GM21786 (cell line): ENCODE results near the gene CPSF7.
"Not testable (repeated sequence)": the region's sequence is repeated elsewhere in the genome, so short reads cannot be mapped to it uniquely, and the experiment has no call there.

Experiments used
- ATAC-seq: cut with Tn5 transposase; IDR thresholded peaks from one replicate; pipeline ENCODE4 v1.9.1; 2021; ENCODE audit not compliant: unreplicated experiment

The CPSF7 gene

DNA sequence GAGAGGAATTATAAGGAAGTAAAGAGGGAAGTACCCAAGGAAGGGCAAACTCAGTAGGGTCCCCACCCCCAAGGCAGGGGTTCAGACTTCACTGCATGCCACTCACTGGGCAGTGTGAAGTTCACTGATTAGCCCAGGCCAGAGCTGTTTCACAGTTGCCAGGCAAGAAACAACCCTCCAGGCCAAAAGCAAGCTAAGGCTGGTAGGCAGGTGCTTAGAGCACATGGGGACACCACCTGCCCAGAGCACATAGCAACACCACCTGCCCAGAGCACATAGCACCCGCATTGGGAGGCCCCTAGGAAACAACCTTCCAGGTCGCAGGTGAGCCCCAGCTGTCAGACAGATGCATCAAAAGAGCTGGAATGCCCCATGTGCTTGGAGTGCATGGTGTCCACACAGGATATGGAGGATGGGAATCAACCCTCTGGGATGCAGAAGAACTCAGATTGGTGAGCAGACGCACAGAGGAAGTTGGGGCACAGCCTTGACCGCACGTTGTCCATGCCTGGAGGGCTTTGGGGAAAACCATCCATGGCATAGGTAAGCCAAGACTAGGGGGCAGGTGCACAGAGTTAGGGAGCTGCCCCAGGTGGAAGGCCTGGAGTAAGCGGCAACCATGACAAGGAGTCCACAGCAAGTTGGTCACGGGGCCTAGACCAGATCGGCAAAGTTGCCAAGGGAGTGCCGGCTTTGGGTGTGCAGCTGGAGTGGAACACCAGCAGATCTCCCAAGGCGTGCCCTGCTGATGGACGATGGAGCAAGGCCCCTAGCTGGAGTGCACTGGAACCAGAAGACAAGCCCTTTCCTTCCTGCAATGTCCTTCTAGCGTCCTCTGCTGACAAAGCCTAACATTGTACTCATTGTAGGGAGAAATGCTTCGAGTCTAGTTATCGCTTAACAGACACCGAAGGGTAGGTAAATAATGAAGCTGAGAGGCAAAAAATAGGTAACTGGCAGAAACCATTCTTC, 45.2 kb downstream of the CPSF7 start:
- ATAC-seq, result no peak

DNA sequence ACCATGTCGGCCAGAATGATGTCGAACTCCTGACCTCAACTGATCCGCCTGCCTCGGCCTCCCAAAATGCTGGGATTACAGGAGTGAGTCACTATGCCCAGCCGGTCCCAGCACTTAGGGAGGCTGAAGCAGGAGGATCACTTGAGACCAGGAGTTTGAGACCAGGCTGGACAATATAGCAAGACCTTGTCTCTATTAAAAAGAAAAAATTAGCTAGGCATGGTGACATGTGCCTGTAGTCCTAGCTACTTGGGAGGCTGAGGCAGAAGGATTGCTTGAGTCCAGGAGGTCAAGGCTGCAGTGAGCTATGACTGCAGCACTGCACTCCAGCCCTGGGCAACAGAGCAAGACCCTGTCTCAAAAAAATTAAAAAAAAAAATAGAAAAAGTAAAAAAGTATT, 45.9 kb downstream of the CPSF7 start:
- not testable (repeated sequence) for ATAC-seq

DNA sequence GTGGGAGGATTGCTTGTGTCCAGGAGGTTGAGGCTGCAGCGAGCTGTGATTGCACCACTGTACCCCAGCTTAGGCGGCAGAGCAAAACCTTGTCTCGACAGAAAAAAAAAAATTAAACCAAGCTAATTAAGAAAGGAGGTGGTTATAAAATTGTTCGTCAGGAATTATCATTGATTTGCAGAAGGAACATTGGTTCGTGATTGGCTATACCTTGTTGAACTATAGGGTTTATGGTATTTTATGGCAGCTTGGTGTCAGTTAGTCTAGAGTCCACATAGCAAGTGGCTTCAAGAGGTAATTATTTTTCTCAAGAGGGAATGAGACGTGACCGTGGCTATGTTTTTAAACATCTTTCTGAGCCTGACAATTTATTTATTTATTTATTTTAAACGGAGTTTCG, 48.9 kb downstream of the CPSF7 start:
- ATAC-seq, result no peak

DNA sequence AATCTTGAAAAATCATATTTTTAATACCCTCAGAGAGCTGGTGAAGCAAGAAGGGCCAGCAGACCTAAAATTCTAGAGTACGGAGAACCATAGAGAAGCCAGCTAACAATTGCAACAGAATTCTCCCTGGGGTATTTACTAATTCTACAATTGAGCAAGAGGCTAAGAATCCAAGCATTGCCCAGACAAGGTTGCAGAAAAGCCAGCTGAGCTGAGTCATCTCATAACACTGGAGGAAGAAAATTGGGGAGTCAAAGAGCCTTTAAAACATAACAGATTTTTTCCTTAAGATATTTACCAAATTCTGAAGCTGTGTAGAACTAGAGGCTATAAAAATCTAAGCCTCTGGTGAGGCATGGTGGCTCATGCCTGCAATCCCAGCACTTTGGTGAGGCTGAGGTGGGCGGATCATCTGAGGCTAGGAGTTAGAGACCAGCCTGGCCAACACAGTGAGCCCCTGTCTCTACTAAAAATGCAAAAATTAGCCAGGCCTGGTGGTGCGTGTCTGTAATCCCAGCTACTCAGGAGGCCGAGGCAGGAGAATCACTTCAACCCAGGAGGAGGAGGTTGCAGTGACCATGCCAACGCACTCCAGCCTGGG, 51.0 kb downstream of the CPSF7 start:
- no peak for ATAC-seq

DNA sequence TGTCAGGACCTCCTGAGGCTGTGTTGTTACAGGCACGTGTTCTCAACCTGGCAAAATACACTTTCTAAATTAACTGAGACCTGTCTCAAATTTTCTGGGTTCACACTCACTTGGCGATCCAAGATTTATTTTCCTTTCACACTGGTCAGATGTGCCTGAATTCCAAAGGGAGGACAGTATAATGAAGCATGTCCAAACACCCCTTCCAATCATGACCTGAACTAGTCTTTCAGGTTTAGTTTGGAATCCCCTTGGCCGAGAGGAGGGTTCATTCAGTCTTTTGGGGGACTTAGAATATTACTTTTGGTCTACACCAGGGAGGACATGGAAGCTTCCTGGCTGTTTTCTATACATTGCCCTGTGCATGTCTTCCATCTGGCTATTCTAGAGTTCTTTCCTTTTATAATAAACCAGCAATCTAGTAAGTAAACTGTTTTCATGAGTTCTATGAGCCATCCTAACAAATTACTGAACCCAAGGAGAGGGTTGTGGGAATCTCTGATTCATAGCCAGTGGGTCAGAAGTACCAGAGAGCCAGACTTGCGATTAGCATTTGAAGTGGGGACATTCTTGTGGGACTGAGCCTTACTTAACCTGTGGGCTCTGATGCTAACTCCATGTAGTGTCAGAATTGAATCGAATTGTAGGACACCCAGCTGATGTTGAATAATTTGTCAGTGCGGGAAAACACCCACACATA, 52.2 kb downstream of the CPSF7 start:
- ATAC-seq, result no peak

DNA sequence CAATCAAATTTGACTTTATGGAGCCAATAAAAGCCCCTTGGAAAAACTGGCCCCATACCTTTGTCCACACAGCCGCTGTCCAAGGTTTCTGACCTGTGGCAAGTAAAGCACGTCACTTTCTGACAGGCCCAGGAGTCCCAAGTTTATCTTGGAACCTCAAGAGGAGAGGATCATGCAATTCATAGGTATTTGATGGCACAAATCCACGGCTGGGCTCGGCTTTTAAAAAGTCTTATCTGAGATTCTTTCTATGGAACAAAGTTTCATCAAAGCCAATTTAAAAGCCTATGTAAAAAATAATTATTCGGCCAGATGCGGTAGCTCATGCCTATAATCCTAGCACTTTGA, 54.0 kb downstream of the CPSF7 start:
- ATAC-seq, result no peak

DNA sequence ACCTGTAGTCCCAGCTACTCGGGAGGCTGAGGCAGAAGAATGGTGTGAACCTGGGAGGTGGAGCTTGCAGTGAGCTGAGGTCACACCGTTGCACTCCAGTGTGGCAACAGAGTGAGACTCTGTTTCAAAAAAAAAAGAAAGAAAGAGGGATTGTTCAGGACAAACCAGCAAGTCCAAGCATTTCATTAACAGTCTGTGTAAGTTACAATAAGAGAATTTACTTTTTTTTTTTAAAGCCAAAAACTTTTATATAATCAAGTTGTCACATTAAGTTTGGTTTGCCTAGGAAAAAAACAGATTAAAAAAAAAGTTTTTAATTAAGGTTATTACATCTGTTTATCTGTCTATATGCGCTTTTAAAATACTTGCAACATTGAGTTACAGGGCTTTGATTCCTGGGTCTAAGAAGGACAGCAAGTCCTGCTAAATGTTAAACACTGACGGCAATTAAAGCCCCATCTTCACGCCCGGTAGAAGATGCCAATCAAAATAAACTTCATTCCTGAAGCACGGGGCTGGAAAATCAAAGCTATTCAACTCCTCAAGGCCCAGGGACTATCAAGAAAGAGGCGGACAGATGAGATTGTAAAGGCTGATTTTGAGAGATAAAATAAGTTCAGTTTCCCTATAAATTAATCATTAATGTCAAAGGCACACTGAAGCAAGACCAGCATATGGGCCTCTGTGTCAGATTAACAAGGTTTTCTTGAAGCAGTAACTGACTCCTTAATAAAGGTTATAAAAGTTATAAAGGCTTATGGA, 56.9 kb downstream of the CPSF7 start:
- ATAC-seq, result no peak

DNA sequence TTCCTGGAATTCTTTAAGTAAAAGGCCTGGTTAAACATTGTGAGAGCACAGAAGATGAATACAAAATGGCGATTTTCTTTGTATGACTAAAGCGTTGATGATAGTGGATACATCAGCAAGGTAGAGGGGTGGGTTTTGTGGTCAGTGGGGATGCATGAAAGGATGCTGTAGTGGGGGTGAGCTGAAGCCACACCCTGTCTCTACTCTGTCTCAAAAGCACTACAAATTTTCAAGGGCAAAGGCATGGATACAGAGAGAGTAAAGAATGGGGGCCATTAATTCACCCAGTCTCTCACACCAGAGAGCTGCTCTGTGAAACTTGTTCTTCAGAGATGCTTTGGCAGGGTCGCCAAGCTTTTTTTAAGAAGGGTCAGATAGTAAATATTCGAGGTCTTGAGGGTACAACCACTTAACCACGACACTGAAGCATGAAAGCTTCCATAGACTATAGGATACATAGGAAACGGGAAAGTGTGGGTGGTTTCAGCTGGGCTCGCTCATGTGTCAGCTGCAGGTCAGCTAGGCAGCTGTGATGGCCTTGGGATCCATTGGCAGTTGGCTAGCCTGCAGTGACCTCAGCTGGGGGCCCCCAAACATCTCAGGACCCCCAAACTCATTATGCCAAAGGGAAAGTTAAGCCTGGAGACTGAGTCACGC, 59.3 kb downstream of the CPSF7 start:
- ATAC-seq, result no peak

DNA sequence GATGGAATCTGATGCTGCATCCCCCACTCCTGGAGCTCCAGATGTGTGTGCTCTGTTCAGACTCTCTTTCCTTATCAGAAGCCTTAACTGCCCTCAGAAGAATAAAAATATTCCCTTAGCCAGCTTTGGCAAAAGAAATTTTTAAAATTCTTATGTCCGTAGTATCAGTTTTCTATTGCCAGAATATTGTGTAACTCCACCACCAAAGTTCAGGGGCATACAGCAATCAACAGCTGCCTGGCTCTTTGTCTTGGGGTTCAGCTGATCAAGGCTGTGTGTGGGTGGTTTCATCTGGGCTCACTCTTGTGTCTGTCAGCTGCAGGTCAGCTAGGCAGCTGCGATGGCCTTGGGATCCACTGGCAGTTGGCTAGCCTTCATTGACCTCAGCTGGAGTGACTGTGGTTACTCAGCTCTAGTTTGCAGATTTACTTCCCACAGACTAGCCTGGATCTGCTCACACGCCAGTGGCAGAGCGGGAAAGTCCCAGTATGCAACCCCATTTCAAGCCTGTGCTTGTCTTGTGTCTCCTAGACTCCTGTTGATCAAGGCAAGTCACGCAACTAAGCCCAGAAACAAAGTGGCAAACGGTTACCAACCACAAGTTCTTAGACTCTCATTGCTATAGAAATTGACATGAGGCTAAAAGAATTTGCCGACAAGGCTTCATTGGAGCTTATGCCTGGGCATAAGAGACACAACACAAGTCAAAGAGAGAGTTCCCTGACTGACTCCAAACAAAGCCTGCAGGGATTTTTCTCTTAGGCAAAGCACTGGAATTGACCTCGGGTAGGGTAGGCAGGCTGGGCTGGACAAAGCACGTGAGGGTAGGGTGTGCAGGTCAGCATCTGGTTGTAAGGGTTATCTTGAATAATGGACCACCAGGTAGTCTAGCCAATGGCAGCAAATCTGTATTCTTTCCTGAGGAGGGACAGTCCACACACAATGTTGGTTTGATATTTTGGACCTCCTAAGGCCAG, 60.1 kb downstream of the CPSF7 start:
- ATAC-seq, result no peak

DNA sequence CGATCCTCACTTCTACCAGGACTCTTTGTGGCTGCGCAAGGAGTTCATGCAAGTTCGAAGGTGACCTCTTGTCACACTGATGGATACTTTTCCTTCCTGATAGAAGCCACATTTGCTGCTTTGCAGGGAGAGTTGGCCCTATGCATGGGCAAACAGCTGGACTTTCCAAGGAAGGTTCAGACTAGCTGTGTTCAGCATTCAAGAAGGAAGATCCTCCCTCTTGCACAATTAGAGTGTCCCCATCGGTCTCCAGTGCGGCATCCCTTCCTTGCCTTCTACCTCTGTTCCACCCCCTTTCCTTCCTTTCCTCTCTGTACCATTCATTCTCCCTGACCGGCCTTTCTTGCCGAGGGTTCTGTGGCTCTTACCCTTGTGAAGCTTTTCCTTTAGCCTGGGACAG, 61.1 kb downstream of the CPSF7 start:
- ATAC-seq, result no peak

DNA sequence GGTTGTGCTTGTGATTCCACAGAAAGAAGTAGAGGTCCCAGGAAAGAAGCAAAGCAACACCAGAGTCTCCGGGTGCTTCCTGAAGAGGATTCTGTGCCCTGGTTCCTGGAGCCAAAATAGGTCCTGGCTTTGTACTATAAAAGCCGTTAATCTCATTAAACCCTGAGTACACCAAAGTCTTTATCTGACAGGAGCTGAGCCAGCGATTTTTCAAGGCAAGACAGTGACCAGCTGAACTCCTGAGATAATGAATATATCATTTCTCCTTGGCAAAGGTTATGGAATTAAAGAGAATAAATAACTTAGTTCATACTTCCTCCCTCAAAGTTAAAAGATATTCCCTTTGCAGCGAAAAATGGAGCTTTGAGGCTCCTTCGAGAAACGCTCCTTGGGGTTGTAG, 62.4 kb downstream of the CPSF7 start:
- ATAC-seq, result no peak

DNA sequence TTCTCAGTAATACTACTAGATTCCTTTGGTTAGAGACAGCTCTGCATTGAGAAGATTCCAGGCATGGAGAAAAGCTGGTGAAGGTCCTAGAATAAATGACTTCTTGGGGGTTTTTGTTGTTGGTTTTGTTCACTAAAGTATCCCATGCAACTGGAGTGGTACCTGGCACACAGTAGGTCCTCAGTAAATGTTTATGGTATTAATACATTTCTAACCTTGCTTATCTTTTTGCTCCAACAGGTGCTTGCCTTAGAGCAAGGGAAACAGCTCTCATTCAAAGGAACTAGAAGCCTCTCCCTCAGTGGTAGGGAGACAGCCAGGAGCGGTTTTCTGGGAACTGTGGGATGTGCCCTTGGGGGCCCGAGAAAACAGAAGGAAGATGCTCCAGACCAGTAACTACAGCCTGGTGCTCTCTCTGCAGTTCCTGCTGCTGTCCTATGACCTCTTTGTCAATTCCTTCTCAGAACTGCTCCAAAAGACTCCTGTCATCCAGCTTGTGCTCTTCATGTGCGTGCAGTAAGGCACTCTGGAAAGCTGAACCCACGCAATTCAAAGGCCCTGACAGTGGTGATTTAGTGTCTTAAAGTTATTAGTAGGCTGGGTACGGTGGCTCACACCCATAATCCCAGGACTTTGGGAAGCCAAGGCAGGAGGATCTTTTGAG, 65.6 kb downstream of the CPSF7 start:
- ATAC-seq, result no peak

DNA sequence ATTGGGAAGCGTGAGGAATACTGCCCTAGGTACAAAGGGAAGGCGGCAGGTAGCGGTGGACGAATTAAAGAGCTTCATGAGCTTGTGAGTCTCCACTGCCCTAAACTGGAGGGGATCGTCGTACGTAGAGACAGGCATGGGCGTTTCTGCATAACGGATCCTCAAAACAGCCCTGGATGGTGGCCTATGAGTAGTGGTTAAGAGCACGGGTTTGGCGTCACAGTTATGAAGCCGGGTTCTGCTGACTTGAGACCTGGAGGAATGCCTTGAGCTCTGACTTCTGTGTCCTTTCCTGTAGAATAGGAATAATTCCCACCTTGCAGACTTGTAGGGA, 67.3 kb downstream of the CPSF7 start:
- no peak for ATAC-seq

DNA sequence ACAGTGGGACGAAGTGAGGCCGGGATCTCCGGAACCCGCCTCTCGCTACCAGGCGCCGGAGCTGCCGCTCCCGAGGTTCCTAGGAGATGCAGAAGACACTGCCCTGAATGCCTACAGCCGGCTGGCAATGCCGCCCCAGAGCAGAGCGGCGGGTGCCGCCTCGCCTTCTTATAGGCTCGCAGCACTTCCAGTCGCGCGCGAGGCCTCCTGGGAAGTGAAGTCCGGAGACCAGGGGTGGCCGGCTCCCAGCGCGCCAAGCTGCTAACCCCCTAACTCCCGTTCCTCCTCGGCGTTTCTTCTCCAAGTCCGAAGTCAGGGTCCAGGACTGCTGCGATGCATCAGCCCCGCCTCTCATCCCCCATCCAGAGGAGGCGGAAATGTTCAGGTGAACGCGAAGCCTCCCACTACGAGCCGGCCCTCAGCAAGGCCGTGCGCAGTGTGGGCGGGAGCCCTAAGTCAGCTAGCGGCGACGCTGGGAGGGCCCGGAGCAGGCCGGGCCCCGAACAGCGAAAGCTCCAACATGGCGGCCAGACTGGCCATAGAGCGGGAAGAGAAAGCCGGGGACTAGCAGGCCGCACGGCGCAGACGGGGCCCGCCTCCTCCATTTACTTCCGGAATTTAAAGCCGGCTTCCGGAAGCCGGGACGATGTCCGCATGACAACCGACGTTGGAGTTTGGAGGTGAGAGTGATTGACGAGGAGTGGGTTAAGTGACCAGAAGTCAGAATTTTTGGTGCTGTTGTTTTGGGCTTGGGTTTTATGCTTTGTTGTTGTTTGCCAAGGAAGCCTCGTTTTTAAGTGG, 67.8 kb downstream of the CPSF7 start, which contains the start of the genes CYB561A3 and TMEM138:
TSS of gene CYB561A3 (minus strand) at position 142 of the 801 bp plus-strand sequence. CDS start 5,169 bp downstream, outside the sequence.
TSS of gene TMEM138 (plus strand) at position 634 of the 801 bp plus-strand sequence. CDS start 2,017 bp downstream, outside the sequence.
- ATAC-seq, result peak; percentile 77

DNA sequence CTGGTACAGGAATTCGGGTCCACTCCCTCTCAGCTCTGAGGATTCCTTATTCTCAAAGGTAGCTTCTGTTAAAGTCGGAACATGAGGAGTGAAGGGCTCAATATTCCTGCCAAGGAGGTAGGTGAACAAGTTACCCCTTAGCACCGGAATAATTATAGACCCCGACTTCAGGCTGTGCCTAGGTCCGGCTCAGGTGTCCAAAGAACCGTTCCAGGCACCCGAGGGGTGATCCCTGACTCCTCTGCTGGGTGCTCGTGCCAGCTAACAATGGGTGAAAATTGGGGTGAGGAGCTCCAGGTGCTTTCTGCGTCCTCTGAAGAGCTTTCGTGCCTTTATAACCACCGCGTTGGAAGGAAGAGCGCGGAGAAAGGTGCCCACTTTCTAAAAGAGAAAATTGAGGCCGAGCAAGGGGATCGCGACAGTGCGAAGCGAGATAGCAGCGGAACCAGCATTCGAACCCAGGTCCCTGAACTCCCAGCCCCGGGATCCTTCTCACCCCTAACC, 68.5 kb downstream of the CPSF7 start:
- ATAC-seq, result no peak

DNA sequence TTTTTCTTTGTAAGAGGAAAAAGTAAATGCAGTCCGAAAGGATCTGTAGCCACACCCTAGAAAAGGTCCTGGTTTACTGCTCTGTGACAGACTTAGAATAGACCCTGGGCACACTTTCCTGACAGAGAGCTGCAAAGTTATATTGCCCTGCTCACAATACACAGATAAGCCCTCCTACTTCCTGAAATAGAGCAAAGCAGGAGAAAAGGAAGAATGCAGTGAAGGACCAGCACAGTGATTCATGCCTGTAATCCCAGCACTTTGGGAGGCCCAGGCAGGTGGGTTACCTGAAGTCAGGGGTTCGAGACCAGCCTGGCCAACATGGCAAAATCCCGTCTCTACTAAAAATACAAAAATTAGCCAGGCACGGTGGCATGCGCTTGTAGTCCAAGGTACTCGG, 70.3 kb downstream of the CPSF7 start:
- ATAC-seq, result no peak

DNA sequence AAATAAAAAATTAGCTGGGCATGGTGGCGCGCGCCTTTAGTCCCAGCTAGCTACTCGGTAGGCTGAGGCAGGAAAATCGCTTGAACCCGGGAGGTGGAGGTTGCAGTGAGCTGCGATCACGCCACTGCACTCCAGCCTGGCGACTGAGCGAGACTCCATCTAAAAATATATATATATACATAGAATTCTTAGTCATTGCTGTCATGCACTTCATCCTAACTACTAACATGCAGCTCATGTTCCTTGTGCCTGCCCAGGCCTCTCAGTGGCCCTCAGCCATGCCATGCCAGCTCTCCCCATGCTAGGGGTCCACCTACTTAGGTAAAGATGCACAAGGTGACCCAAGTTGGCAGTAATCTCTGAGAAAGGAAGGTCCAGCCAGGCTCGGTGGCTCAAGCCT, 71.2 kb downstream of the CPSF7 start:
- no peak for ATAC-seq

DNA sequence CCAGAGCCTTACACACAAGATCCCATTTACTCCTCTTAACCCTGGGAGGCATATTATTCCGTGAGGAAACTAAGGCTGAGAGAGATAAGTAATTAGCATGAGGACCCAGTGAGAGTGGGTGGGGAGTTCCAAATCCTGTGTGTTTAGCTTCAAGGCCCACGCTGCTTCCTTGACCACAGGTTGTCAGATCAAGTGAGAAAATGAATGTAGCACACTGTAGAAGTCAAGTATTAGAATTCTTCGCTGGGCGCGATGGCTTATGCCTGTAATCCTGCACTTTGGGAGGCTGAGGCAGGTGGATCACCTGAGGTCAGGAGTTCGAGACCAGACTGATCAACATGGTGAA, 71.9 kb downstream of the CPSF7 start:
- ATAC-seq, result no peak
